ENCODE data around the gene ZNF544. TPM values are rescaled to one million over a fixed set of nuclear protein-coding genes. Genes with fewer than 3 reads are reported as not detected.
A peak's percentile ranks its signal among the peaks of the same experiment; 100 is the strongest.

ZNF544 gene
- 10 to 100 TPM; 39.6 to 45.4 TPM for total RNA-seq

DNA sequence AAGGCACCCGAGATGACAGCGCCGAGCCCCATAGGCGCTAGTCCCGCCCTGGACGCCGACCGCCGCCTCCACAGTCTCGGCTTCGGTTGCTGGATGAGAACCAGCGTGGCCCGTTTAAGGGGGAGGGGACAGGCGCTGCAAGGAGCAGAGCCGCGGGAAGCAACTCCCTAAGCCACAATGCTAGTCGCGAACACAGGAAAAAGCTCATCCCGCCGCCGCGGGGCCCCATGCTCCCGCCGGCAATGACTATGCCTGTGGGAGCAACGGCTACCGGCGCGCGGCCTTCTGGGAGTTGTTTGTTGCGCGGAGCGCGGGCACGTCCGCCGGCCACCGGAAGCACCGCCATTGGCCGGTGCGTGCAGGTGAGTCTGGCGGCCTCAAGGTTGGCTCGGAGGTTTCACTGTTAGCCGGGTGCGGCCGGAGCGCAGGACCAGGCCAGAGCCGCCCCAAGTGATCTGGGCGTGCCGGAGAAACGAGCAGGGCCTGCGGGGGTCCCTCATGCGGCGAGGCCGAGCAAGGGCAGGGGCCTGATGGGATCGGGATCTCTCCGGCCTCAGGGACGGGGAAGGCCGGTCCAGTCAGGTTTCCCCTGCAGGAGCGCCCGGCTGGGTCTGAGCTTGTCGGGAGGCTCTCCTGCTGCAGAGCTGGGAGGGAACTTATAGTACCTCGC is at the start of gene ZNF544:
Gene ZNF544 (plus strand): TSS at position 330 of the 670 bp plus-strand sequence. CDS start 15,110 bp downstream, outside the sequence.
- no peaks in the 10 kb centered on the region for H3K27me3 Mint-ChIP-seq
- peak within 1 kb of the TSS; percentile 95 for H3K4me3 Mint-ChIP-seq
- H3K27ac Mint-ChIP-seq: peak within 1 kb of the TSS; percentile 92
- ChIA-PET POLR2A (interaction anchor here (0.7 to 1.3 kb wide), 3 partner anchors 45 to 119 kb away, joined by 3 to 4 read pairs (median 4); partner anchors contain the start of gene ZSCAN22), CTCF (interaction anchor here (0.5 to 2.2 kb wide), 9 partner anchors 10 to 291 kb away, joined by 3 to 7 read pairs (median 4); partner anchors contain the start of genes ERVK3-1, ZBTB45, ZNF8 and ZNF837)
- peaks cover 36% of the 10 kb centered on the region for H3K9me3 Mint-ChIP-seq
- intact Hi-C loops (cut with micrococcal nuclease): loop anchor here (1.0 to 10.0 kb wide), 4 partner anchors 46 to 173 kb away; partner anchors contain the start of genes ERVK3-1, ZNF274 and ZNF8
- H3K4me1 Mint-ChIP-seq (ENCODE audit: low read depth): peaks cover 32% of the 10 kb centered on the region
- H3K36me3 Mint-ChIP-seq: peaks cover 47% of the 10 kb centered on the region
- DNase-seq: peak; percentile 82

DNA sequence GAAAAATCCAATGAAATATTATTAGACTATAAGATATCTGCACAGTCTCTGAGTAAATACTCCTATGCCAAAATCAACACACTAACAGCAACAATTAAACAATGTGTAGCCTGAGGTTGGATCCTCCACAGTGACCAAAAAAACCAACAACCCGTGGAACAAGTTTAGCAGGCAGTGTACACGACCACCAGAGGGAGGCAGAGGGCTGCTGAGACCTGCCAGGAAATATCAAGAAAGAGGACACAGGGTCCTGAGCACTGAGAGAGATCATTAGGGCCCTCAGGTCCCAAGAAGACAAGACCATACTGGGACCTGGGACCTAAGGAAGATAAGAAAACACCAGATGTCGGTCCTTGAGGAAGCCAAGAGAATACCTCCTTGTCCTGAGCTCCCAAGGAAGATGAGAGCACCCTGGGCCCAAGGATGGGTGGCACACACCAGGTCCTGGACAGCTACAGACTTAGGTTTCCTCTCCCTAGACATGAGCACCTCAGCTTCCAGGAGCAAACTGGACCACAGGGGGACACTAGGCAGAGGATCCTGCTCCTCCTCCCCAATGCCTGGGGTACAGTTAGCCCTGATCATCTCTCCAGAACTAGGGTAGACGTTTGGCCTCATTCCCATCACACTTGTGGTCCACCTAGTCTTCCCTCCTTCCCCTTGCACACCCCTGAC is 46.7 kb upstream of the ZNF544 start:
- ChIA-PET CTCF (no interaction called here), POLR2A (interaction anchor here (0.8 kb wide), 1 partner anchor 123 kb away, joined by 4 read pairs; the partner anchor contains the start of gene ZNF135)
- peak; percentile 77 for DNase-seq
- peaks cover 68% of the 10 kb centered on the region for H3K36me3 Mint-ChIP-seq
- peaks cover 60% of the 10 kb centered on the region for H3K9me3 Mint-ChIP-seq
- H3K27ac Mint-ChIP-seq: peak overlapping the region; percentile 99
- H3K4me1 Mint-ChIP-seq (ENCODE audit: low read depth): peaks cover 16% of the 10 kb centered on the region
- intact Hi-C loops (cut with micrococcal nuclease): loop anchor here (1.0 to 10.0 kb wide), 5 partner anchors 45 to 897 kb away; partner anchors contain the start of genes ERVK3-1, ZBTB45, ZNF460 and ZNF544
- H3K27me3 Mint-ChIP-seq: no peaks in the 10 kb centered on the region
- H3K4me3 Mint-ChIP-seq: peak overlapping the region; percentile 92

DNA sequence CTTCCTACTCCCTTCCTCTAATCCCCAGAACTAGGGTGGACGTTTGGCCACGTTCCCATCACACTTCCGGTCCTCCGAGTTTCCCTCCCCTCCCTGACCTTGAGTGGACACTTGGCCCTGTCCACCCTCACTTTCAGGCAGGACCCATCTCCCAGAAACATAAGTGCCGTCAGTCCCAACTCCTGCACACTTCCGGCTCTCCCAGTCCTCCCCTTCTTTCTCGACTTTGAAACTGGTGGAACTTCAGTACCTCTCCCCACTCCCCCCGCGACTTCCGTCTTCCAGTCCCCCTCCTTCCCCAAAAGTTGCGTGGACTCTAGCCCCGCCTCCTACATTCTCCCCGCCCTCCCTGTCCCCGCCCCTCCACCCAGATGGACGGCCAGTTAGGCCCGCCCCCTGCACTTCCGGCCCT is 46.1 kb upstream of the ZNF544 start:
- Mint-ChIP-seq H3K27me3 (no peaks in the 10 kb centered on the region), H3K36me3 (peaks cover 69% of the 10 kb centered on the region), H3K4me1 (ENCODE audit: low read depth) (peaks cover 16% of the 10 kb centered on the region), H3K4me3 (peak overlapping the region; percentile 92), H3K9me3 (peaks cover 60% of the 10 kb centered on the region), H3K27ac (peak overlapping the region; percentile 99)
- intact Hi-C loops (cut with micrococcal nuclease): loop anchor here (1.0 to 10.0 kb wide), 5 partner anchors 45 to 898 kb away; partner anchors contain the start of genes ERVK3-1, ZBTB45, ZNF460 and ZNF544
- ChIA-PET CTCF (no interaction called here), POLR2A (interaction anchor here (1.0 kb wide), 1 partner anchor 179 kb away, joined by 3 read pairs; no protein-coding TSS in a partner anchor)
- DNase-seq: peak; percentile 95

DNA sequence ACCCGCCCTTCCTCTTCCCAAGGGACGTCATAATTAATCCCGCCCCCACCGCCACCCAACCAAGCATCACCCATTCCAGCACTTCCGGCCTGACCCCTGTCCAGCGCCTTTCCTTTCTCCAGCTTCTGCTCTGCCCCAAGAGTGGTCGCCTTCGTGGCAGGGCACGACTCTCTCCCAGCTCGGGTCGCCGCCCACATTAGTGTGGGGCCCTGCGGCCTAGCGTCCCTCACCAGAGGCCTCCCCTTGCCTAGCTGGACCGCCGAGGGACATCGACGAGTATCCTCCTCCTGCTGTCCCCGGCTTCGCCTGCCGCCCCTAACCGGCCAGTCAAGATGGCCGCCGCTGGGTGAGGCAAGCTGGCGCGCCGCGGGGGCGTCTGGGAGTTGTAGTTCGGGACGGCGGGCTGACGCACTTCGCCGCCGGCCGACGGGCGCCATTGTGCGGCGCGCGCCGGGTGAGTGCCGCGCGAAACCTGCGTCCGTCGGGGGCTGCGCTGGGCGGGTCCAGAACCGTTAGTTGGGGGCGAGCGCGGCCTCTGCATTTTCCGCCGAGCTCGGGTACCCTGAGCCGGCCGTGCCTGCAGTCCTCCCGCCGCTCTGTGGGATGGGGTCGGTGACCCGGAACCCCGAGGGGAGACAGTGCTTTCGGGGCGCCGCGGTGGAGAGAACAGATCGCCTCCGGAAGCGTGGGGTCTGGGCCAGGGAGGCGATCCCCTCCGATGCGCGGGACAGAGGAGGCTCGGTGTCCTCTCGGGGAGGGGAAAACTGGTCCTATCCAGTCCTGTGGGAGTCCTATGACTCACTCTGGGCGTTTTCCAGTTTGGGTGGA is 45.5 kb upstream of the ZNF544 start, which contains the start of gene ZNF274:
Gene ZNF274 (plus strand): TSS at position 73 of the 828 bp plus-strand sequence. CDS start 905 bp downstream, outside the sequence.
- Mint-ChIP-seq H3K4me3 (peak within 1 kb of the TSS; percentile 92), H3K27ac (peak within 1 kb of the TSS; percentile 99), H3K27me3 (no peaks in the 10 kb centered on the region), H3K9me3 (peaks cover 60% of the 10 kb centered on the region), H3K4me1 (ENCODE audit: low read depth) (peaks cover 16% of the 10 kb centered on the region), H3K36me3 (peaks cover 69% of the 10 kb centered on the region)
- peak; percentile 95 for DNase-seq
- intact Hi-C loops (cut with micrococcal nuclease): loop anchor here (1.0 to 10.0 kb wide), 9 partner anchors 44 to 898 kb away; partner anchors contain the start of genes ERVK3-1, ZBTB45, ZNF460 and ZNF544
- ChIA-PET POLR2A (interaction anchor here (0.7 to 1.3 kb wide), 4 partner anchors 32 to 180 kb away, joined by 3 to 4 read pairs (median 3); partner anchors contain the start of genes ZNF329 and ZNF544), CTCF (interaction anchor here (0.8 kb wide), 1 partner anchor 28 kb away, joined by 3 read pairs; no protein-coding TSS in a partner anchor)

DNA sequence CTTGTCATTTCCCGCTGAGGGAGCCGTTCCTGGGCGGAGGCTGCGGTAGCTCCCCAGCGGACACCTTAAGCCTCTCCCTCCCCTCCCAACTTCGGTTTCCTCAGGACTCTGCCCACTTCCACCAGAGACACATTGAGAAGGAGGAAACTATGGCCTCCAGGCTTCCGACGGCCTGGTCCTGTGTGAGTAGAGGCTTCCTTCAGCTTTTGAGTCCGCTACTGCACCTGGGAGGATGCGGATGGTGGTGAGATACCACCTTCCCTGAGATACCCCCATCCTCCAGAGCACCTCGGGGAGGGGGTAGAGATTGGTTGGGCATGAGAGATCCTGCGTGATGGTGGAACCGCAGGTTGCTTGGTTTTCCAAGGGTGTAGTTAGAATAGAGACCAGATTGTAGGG is 44.9 kb upstream of the ZNF544 start:
- ChIA-PET POLR2A (interaction anchor here (0.7 to 1.3 kb wide), 3 partner anchors 33 to 180 kb away, joined by 3 to 4 read pairs (median 3); partner anchors contain the start of genes ZNF329 and ZNF544), CTCF (interaction anchor here (0.8 kb wide), 1 partner anchor 28 kb away, joined by 3 read pairs; no protein-coding TSS in a partner anchor)
- intact Hi-C loops (cut with micrococcal nuclease): loop anchor here (1.0 to 10.0 kb wide), 8 partner anchors 43 to 899 kb away; partner anchors contain the start of genes ZBTB45, ZNF460, ZNF544 and ZNF549
- H3K27me3 Mint-ChIP-seq: no peaks in the 10 kb centered on the region
- peaks cover 59% of the 10 kb centered on the region for H3K9me3 Mint-ChIP-seq
- peak overlapping the region; percentile 92 for H3K4me3 Mint-ChIP-seq
- peaks cover 16% of the 10 kb centered on the region for H3K4me1 Mint-ChIP-seq (ENCODE audit: low read depth)
- peaks cover 71% of the 10 kb centered on the region for H3K36me3 Mint-ChIP-seq
- DNase-seq: no peak
- H3K27ac Mint-ChIP-seq: peak overlapping the region; percentile 99

DNA sequence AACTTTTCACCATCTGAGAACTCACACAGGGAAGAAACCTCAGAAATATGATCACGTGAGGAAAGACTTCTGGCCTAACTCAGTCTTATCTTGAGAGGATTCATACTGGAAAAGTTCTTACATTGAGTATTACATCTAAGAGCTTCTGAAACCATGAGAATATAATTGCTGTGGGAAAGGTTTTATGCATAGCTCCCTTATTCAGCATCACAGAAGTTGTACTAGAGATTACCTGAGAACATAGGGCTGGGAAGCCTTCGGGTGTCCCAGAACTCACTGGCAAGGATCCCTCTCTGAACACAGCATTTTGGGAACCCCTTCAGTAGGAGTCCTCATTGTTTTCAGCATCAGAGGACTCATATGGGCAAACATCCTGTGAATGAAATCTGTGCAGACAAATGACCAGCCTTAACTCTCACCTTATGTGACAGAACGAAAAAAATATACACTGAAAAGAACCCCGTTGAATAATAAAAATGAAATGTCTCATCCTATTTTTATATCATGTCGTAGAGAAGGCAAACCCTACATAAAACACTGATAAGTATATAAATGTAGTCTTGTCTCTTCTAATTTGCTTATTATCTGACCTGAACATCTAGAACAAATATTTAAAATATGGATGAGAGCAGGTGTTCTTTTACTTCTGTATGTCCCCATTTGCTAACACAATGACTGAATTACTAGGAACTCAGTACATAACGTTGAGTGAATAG is 31.7 kb upstream of the ZNF544 start:
- Mint-ChIP-seq H3K4me3 (no peak overlapping the region), H3K27me3 (no peaks in the 10 kb centered on the region), H3K9me3 (peaks cover 85% of the 10 kb centered on the region), H3K27ac (no peak overlapping the region), H3K36me3 (peaks cover 87% of the 10 kb centered on the region), H3K4me1 (ENCODE audit: low read depth) (no peaks in the 10 kb centered on the region)
- no peak for DNase-seq
- ChIA-PET POLR2A (no interaction called here), CTCF (no interaction called here)
- intact Hi-C loops (cut with micrococcal nuclease): loop anchor here (10.0 kb wide), 1 partner anchor 58 kb away; no protein-coding TSS in a partner anchor

DNA sequence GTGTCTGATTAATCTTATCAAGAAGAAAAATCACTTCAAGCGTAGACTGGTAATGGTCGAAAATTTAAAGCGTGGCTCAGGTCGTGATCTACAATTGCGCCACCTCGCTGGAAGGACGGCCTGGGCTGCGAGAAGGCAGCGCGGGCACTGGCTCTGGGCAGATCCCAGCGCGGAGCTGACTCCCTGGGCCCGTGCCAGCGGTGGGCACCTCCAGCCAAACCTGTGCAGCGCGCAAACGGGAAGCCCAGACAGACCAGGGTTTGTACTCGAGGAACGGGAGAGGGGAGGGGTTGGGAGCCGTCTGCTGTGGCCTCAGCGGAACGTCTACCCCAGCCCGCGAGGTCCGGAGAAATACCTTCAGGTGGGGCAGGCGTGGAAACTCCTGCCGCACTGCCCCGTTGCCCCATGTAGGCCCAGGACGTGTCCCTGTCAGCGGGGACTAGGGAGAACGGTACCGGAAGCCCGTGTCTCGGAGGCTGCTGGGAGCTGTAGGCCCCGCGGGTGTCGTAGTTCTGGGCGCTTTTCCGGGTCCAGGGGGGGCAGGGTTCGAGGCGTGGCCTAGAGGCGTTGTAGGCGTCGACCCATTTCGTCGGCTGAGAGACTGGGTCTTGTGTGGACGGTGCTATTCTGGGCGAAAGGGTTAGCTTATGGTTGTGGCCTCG is 24.8 kb upstream of the ZNF544 start:
- CTCF ChIA-PET: no interaction called here
- no peak overlapping the region for H3K4me3 Mint-ChIP-seq
- no peaks in the 10 kb centered on the region for H3K4me1 Mint-ChIP-seq (ENCODE audit: low read depth)
- peaks cover 88% of the 10 kb centered on the region for H3K36me3 Mint-ChIP-seq
- POLR2A ChIA-PET: no interaction called here
- H3K27ac Mint-ChIP-seq: no peak overlapping the region
- no peaks in the 10 kb centered on the region for H3K27me3 Mint-ChIP-seq
- H3K9me3 Mint-ChIP-seq: peaks cover 93% of the 10 kb centered on the region
- intact Hi-C loops (cut with micrococcal nuclease): no loop called here
- no peak for DNase-seq

DNA sequence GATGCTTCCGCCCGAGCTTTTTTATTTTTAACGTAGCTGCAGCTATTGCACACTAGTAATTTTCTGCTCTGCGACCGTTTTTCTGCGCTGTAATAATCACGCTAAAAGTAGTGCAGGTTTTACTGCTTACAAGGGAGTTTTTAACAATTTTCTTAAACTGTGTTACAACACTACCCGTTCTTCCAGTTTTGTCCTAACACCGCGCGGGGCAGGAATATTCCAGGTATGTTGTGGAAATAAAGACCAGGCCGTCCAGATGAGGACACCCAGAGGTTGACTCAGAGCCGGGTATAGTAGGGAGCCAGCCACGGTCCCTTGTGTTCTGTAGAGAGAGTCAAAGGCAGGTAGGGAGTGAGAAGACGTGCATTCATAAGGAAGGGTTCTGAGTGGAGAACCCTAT is 24.1 kb upstream of the ZNF544 start:
- POLR2A ChIA-PET: no interaction called here
- no peak overlapping the region for H3K27ac Mint-ChIP-seq
- no peaks in the 10 kb centered on the region for H3K4me1 Mint-ChIP-seq (ENCODE audit: low read depth)

DNA sequence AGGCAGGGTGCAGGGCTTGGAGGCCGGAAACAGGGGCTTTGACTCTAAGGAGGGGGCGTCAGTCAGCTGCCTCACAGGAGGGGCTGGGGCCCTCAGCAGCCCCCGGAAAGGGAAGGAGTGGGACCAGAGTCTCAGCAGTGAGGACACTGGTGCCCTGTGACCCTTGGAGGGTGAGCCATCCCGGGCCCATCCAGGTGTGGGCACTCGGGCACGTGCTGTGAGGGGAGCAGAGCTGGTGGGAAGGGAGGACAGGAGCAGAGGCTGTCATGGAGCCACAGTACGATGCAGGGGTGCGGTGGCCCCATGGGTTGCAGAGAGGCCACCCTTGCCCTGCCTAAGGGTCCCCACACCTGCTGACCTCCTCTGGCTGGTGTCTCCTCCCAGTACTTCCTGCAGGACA is 19.1 kb upstream of the ZNF544 start:
- Mint-ChIP-seq H3K9me3 (peaks cover 98% of the 10 kb centered on the region), H3K36me3 (peaks cover 97% of the 10 kb centered on the region), H3K4me1 (ENCODE audit: low read depth) (no peaks in the 10 kb centered on the region), H3K27me3 (no peaks in the 10 kb centered on the region), H3K4me3 (no peak overlapping the region), H3K27ac (no peak overlapping the region)
- intact Hi-C loops (cut with micrococcal nuclease): no loop called here
- CTCF ChIA-PET: no interaction called here
- no peak for DNase-seq
- POLR2A ChIA-PET: no interaction called here

More for the DNA sequence above, 24.1 kb upstream of the ZNF544 start:
- intact Hi-C loops (cut with micrococcal nuclease): no loop called here
- Mint-ChIP-seq H3K27me3 (no peaks in the 10 kb centered on the region), H3K36me3 (peaks cover 90% of the 10 kb centered on the region), H3K9me3 (peaks cover 96% of the 10 kb centered on the region), H3K4me3 (no peak overlapping the region)
- CTCF ChIA-PET: no interaction called here
- DNase-seq: no peak

DNA sequence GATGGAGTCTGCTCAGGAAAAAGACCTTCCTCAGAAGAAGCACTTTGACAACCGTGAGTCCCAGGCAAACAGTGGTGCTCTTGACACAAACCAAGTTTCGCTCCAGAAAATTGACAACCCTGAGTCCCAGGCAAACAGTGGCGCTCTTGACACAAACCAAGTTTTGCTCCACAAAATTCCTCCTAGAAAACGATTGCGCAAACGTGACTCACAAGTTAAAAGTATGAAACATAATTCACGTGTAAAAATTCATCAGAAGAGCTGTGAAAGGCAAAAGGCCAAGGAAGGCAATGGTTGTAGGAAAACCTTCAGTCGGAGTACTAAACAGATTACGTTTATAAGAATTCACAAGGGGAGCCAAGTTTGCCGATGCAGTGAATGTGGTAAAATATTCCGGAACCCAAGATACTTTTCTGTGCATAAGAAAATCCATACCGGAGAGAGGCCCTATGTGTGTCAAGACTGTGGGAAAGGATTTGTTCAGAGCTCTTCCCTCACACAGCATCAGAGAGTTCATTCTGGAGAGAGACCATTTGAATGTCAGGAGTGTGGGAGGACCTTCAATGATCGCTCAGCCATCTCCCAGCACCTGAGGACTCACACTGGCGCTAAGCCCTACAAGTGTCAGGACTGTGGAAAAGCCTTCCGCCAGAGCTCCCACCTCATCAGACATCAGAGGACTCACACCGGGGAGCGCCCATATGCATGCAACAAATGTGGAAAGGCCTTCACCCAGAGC is 16.2 kb upstream of the ZNF544 start:
- Mint-ChIP-seq H3K27ac (no peak overlapping the region), H3K9me3 (peaks cover 94% of the 10 kb centered on the region), H3K4me1 (ENCODE audit: low read depth) (no peaks in the 10 kb centered on the region), H3K36me3 (peaks cover 83% of the 10 kb centered on the region), H3K4me3 (no peak overlapping the region), H3K27me3 (no peaks in the 10 kb centered on the region)
- DNase-seq: no peak
- intact Hi-C loops (cut with micrococcal nuclease): no loop called here
- ChIA-PET POLR2A (no interaction called here), CTCF (no interaction called here)

Data from activated CD4-positive, alpha-beta memory T cell treated with anti-CD3 and anti-CD28 coated beads for 36 hours (primary cell).